Measurements from ENCODE around the gene CCDC30.

CCDC30 gene

DNA sequence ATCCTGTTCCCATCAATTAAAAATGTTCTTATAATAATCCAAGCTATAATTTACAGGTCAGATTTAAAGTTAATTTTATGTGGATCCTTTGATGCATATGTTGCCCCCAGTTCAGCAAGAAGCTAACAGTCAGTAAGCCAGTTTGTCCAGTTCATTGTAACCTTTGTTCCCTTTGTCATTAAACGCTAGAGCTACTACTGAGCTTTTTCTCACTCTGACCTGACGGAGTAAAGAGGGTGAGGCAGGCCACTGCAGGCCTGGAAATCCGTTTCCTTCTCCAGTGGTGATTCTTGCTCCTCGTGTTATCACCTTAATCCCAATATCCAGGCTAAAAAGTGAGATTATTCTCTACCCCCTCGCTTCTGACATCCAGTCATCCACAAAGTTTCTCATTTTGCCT, 229.4 kb downstream of the CCDC30 start:
- DNase-seq (ENCODE audit: low spot score), result no peak

DNA sequence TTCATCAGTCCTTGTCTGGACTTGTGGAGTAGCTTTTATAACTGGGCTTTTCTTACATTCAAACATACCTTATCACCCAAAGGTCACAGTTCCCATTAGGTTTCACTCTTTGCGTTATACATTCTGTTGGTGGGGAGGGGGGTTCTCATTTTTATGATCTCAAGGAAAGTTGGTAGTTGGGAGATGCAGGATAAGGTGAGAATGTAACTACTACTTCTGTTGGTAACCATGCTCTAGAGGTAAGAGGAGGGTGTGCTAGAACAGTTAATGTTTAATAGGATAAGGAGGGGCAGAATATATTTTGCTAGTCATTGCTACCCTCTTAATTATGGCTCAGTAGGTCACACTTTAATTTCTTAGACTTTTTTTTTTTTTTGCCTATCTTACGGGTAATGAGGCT, 229.8 kb downstream of the CCDC30 start:
- DNase-seq (ENCODE audit: low spot score), result no peak

DNA sequence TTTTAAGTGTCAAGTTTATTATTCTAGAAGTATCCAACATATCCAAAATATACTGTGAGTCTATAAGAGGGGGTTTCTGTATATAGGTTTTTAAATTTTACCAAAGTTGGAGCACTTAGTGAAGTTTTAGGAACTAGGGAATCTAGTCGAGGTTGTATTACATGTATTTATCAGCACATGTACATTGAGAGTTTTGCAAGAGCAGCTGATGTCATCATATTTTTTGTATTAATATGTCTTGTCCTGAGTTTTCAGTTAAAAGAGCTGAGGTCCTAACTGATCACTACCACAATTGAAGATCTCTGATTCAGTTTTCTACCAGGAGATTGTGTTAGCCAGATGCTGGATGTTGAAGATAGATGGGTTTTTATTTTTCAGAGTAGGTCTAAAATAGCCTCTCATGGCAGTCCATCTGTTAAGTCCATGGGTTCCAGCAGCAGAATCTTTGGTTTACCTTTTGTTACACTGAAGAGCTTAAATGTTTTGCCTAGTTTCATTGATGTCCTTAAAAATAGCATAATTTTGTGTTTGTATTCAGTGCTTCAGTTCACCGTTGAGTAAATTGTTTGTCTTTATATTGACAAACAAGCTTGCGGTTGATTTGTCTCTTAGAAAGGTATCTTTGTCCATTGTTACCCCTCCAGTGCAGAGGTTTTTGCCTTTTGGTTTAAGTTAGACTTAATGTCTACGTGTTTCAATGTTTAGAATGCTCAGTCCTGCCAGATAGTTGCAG, 235.2 kb downstream of the CCDC30 start:
- DNase-seq (ENCODE audit: low spot score), result no peak

DNA sequence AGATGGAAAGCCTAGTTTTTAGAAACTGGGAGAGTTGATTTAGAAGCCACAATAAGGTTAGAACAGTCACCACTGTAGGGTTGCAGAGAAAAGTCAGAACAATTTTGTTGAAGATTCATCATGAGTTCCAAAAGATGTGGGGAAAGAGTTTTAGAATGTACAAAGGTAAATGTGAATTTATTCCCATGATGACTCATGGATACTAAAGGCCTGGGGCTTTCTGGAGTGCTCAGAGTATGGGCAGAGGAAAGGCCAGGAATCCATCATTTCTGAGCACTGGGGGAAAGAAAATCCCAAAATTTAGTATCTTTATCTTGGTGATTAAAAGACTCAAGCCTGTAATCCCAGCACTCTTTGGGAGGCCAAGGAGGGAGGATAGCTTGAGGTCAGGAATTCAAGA, 236.9 kb downstream of the CCDC30 start:
- no peak for DNase-seq (ENCODE audit: low spot score)

DNA sequence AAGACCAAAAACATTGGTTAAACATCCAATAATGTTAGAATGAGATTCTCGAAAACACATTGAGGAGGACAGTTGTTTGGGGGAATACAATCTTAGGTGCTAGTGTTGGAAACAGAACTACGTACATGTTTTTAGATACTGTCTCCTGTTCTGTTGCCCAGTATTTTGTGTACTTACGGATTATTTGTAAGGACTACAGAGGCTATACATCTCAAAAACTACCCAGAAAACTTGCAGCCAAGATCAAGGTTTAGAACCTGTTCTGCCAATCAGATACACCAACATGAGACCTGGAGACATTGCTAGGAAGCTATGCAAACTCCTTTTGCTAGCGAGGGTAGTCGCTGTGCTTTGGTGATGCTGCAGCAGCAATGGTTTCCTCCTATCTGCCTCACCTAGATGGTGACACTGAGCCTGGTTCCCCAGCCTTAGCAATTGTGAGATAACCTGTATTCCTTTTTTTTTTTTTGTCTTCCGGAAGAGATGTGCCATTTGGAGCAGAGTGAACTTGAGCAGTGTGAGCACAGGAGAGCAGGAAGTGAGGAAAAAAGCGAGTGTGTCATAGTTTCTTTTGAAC, 240.9 kb downstream of the CCDC30 start:
- no peak for DNase-seq (ENCODE audit: low spot score)

All from kidney tubule cell (primary cell).